Stimulated activated naive CD8-positive, alpha-beta T cell treated with anti-CD3 and anti-CD28 coated beads, Interleukin-15, amount 100 ng/mL, for 72 hours (primary cell): ENCODE results near the gene LAMC1.

Source experiments
- ATAC-seq: fragments of 150-1000 bp; cut with Tn5 transposase; 2 replicates; pipeline ENCODE4 v1.10.0; 2021; ENCODE audit warnings: mild to moderate bottlenecking, moderate library complexity
- DNase-seq, 2 donors: peaks; one replicate each; pipeline ENCODE4 v3.0.0; 2021 to 2022
- H3K27ac Mint-ChIP-seq, 2 donors: one replicate each; pipeline ENCODE4 v1.8.0; 2022; ENCODE audit warnings: mild to moderate bottlenecking in 2 of 2, mixed read lengths in 2 of 2, moderate library complexity in 2 of 2
- H3K27me3 Mint-ChIP-seq: one replicate; pipeline ENCODE4 v1.8.0; 2022; ENCODE audit warnings: mixed read lengths
- H3K4me1 Mint-ChIP-seq: one replicate; pipeline ENCODE4 v1.8.0; 2022; ENCODE audit warnings: mild to moderate bottlenecking, mixed read lengths
- H3K4me3 Mint-ChIP-seq, 2 donors: one replicate each; pipeline ENCODE4 v1.8.0; 2022; ENCODE audit warnings: mild to moderate bottlenecking in 2 of 2, mixed read lengths in 2 of 2, moderate library complexity in 1 of 2
- H3K9me3 Mint-ChIP-seq, 2 donors: one replicate each; pipeline ENCODE4 v1.8.0; 2022; ENCODE audit warnings: mixed read lengths in 2 of 2

LAMC1 gene

GRCh38 chr1:183125279-183125999, 102.2 kb downstream of the LAMC1 start:
- no peaks in the 10 kb centered on the region for H3K4me1 Mint-ChIP-seq
- DNase-seq (no peak), ATAC-seq (no peak)
- H3K4me3 Mint-ChIP-seq = no peak overlapping the region
- no peaks in the 10 kb centered on the region for H3K27me3 Mint-ChIP-seq
- H3K9me3 Mint-ChIP-seq = no peaks in the 10 kb centered on the region
- H3K27ac Mint-ChIP-seq = no peak overlapping the region

GRCh38 chr1:183126000-183126366, 102.8 kb downstream of the LAMC1 start:
- H3K4me3 Mint-ChIP-seq = no peak overlapping the region

GRCh38 chr1:183126528-183126927, 103.3 kb downstream of the LAMC1 start:
- H3K4me1 Mint-ChIP-seq = no peaks in the 10 kb centered on the region
- H3K9me3 Mint-ChIP-seq = no peaks in the 10 kb centered on the region
- no peaks in the 10 kb centered on the region for H3K27me3 Mint-ChIP-seq
- H3K4me3 Mint-ChIP-seq = no peak overlapping the region
- no peak overlapping the region for H3K27ac Mint-ChIP-seq
- no peak for ATAC-seq
- DNase-seq = no peak

More at GRCh38 chr1:183126000-183126366, 102.8 kb downstream of the LAMC1 start:
- Mint-ChIP-seq H3K27me3 (no peaks in the 10 kb centered on the region), H3K4me1 (no peaks in the 10 kb centered on the region), H3K9me3 (no peaks in the 10 kb centered on the region), H3K27ac (no peak overlapping the region)
- ATAC-seq (no peak), DNase-seq (no peak)

GRCh38 chr1:183129921-183130690, 106.9 kb downstream of the LAMC1 start:
- no peak overlapping the region for H3K4me3 Mint-ChIP-seq
- no peaks in the 10 kb centered on the region for H3K27me3 Mint-ChIP-seq
- ATAC-seq (no peak), DNase-seq (no peak)
- H3K4me1 Mint-ChIP-seq = no peaks in the 10 kb centered on the region
- H3K9me3 Mint-ChIP-seq = no peaks in the 10 kb centered on the region
- no peak overlapping the region for H3K27ac Mint-ChIP-seq

DNA sequence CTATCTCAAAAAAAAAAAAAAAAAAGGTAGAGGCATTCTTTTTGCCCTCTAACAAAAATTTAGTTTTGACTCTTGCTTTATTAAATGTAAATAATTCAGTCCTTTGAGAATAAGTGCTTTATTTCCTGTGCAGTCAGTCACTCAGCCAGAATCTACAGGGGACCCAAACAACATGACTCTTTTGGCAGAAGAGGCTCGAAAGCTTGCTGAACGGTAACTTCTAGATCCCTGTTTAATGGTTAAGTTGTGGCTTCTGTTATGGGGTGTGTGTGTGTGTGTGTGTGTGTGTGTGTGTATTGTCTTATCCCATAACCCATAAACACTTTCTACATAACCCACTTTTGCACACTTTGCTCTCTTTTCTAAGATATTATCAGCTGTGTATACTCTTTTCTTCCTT, 107.9 kb downstream of the LAMC1 start:
- no peak for ATAC-seq
- Mint-ChIP-seq H3K4me1 (no peaks in the 10 kb centered on the region), H3K4me3 (no peak overlapping the region), H3K27me3 (no peaks in the 10 kb centered on the region), H3K9me3 (no peaks in the 10 kb centered on the region), H3K27ac (peak overlapping the region in 1 of 2 donors; percentile 46)
- no peak for DNase-seq

DNA sequence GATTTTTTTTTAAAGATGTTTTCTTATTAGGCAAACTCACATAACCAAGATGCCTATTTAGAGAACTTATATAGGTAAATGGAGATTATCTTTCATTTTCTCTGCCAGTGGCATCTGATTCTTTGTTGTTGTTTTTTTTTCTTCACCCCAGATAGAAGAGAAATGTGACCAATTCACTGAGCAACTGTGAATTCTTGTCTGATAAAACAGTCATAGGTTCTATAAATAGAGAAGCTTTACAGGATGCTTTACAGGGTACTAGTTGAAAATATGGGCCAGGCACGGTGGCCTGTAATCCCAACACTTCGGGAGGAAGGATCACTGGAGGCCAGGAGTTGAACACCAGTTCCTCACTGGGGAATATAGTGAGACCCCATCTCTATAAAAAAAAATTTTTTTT, 112.1 kb downstream of the LAMC1 start:
- no peak overlapping the region for H3K4me3 Mint-ChIP-seq
- no peak for ATAC-seq
- H3K4me1 Mint-ChIP-seq = no peaks in the 10 kb centered on the region
- no peaks in the 10 kb centered on the region for H3K9me3 Mint-ChIP-seq
- DNase-seq = no peak
- peaks cover 7% of the 10 kb centered on the region for H3K27me3 Mint-ChIP-seq
- no peak overlapping the region for H3K27ac Mint-ChIP-seq

GRCh38 chr1:183137782-183138181, 114.6 kb downstream of the LAMC1 start:
- H3K27ac Mint-ChIP-seq = no peak overlapping the region
- peaks cover 8% of the 10 kb centered on the region for H3K27me3 Mint-ChIP-seq
- H3K4me1 Mint-ChIP-seq = no peaks in the 10 kb centered on the region
- DNase-seq (no peak), ATAC-seq (no peak)
- no peaks in the 10 kb centered on the region for H3K9me3 Mint-ChIP-seq
- H3K4me3 Mint-ChIP-seq = no peak overlapping the region

GRCh38 chr1:183138301-183138700, 115.1 kb downstream of the LAMC1 start:
- no peak for ATAC-seq
- DNase-seq = no peak
- Mint-ChIP-seq H3K4me1 (no peaks in the 10 kb centered on the region), H3K27me3 (peaks cover 13% of the 10 kb centered on the region), H3K4me3 (no peak overlapping the region), H3K27ac (no peak overlapping the region), H3K9me3 (no peaks in the 10 kb centered on the region)

DNA sequence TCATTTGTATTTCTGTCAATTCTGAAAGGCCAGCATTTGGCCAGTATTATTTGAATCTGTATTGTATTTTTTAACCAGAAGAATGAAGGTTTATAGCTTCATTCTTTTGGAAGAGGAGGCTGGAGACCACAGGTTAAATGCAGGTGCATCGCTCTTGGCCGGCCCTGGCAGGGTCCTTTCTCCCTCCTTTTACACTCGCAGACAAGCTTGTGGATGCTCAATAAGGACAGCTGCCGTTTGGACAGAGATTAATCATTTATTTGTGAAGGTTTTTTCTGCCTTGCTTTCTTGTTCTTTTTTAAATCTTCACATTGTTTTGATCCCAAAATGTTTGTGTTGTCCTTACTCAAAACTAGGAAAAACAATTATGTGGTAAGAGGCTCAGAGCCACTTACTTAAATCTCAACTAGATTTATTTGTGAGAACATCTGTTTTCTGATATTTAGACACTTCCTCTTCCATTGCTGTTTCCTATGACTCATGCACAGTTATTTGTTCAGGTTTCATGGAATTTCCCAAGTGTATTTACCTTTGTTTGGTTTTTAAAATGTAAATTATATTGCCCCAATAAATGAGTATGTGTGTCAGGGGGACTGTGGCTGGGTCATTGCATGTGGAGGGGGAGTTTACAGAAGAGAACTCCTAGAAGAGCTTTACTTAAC, 116.2 kb downstream of the LAMC1 start:
- Mint-ChIP-seq H3K4me1 (no peaks in the 10 kb centered on the region), H3K27me3 (peaks cover 24% of the 10 kb centered on the region), H3K27ac (peak overlapping the region in 1 of 2 donors; percentile 50), H3K4me3 (no peak overlapping the region), H3K9me3 (no peaks in the 10 kb centered on the region)
- no peak for DNase-seq
- ATAC-seq = no peak

DNA sequence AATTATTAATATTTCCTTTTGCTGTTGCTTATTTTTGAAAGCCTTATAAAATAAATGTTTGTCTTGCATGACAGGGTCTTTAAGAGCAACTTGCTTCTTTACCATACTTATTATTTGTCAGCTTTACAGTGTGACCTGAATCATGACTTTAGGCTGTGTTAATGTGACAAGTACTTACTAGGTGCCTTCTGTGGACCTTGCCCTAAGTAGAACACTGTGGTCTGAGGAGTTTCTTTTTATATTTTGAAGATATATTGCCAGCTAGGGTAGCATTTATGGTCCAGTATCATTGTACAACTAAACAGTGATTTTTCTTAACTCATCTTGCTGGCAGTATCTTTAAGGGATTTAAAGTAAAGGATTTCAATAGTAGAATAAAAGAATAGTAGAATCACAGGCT, 117.4 kb downstream of the LAMC1 start:
- Mint-ChIP-seq H3K27ac (no peak overlapping the region), H3K4me3 (no peak overlapping the region), H3K9me3 (no peaks in the 10 kb centered on the region), H3K27me3 (peaks cover 27% of the 10 kb centered on the region), H3K4me1 (no peaks in the 10 kb centered on the region)
- ATAC-seq = no peak
- no peak for DNase-seq

GRCh38 chr1:183142171-183142570, 119.0 kb downstream of the LAMC1 start:
- Mint-ChIP-seq H3K27ac (no peak overlapping the region), H3K4me1 (no peaks in the 10 kb centered on the region), H3K4me3 (no peak overlapping the region), H3K9me3 (no peaks in the 10 kb centered on the region), H3K27me3 (peaks cover 27% of the 10 kb centered on the region)
- ATAC-seq (no peak), DNase-seq (no peak)

DNA sequence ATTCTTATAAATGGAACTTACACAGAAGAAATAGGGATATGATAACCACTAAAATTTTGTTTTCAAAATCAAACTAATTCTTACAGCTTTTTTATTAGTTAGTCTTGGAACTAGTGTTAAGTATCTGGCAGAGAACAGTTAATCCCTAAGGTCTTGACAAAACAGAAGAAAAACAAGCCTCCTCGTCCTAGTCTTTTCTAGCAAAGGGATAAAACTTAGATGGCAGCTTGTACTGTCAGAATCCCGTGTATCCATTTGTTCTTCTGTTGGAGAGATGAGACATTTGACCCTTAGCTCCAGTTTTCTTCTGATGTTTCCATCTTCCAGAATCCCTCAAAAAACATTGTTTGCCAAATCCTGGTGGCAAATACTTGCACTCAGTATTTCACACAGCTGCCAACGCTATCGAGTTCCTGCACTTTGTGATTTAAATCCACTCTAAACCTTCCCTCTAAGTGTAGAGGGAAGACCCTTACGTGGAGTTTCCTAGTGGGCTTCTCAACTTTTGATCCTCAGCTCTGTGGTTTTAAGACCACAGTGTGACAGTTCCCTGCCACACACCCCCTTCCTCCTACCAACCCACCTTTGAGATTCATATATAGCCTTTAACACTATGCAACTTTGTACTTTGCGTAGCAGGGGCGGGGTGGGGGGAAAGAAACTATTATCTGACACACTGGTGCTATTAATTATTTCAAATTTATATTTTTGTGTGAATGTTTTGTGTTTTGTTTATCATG, 120.5 kb downstream of the LAMC1 start:
- no peaks in the 10 kb centered on the region for H3K4me1 Mint-ChIP-seq
- H3K4me3 Mint-ChIP-seq = no peak overlapping the region
- ATAC-seq = no peak
- no peak overlapping the region for H3K27ac Mint-ChIP-seq
- H3K27me3 Mint-ChIP-seq = peaks cover 27% of the 10 kb centered on the region
- no peak for DNase-seq
- no peaks in the 10 kb centered on the region for H3K9me3 Mint-ChIP-seq

DNA sequence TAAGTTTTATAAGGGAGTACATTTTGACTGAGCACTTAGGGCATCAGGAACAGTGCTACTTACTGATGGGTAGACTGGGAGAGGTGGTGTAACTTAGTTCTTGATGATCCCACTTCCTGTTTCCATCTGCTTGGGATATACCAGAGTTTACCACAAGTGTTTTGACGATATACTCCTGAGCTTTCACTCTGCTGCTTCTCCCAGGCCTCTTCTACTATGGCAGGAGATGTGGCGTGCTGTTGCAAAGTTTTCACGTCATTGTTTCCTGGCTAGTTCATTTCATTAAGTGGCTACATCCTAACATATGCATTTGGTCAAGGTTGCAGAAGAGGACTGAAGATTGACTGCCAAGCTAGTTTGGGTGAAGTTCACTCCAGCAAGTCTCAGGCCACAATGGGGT, 121.5 kb downstream of the LAMC1 start:
- no peaks in the 10 kb centered on the region for H3K9me3 Mint-ChIP-seq
- H3K27ac Mint-ChIP-seq = no peak overlapping the region
- ATAC-seq = no peak
- H3K27me3 Mint-ChIP-seq = peaks cover 21% of the 10 kb centered on the region
- H3K4me1 Mint-ChIP-seq = no peaks in the 10 kb centered on the region
- no peak for DNase-seq
- H3K4me3 Mint-ChIP-seq = no peak overlapping the region

GRCh38 chr1:183147735-183148134, 124.5 kb downstream of the LAMC1 start:
- no peaks in the 10 kb centered on the region for H3K4me1 Mint-ChIP-seq
- H3K4me3 Mint-ChIP-seq = no peak overlapping the region
- no peak overlapping the region for H3K27ac Mint-ChIP-seq
- H3K9me3 Mint-ChIP-seq = no peaks in the 10 kb centered on the region
- H3K27me3 Mint-ChIP-seq = peaks cover 27% of the 10 kb centered on the region
- ATAC-seq (no peak), DNase-seq (no peak)

GRCh38 chr1:183148599-183148998, 125.4 kb downstream of the LAMC1 start:
- Mint-ChIP-seq H3K9me3 (no peaks in the 10 kb centered on the region), H3K4me1 (no peaks in the 10 kb centered on the region), H3K27me3 (peaks cover 18% of the 10 kb centered on the region), H3K4me3 (no peak overlapping the region), H3K27ac (no peak overlapping the region)
- ATAC-seq (no peak), DNase-seq (no peak)
